Stimulated activated CD4-positive, alpha-beta T cell treated with anti-CD3 and anti-CD28 coated beads, TNF-alpha, amount 100 ng/mL, for 1 hour (primary cell): ENCODE data around the gene CELSR2.
A peak's percentile ranks its signal among the peaks of the same experiment; 100 is the strongest.
"Not testable (repeated sequence)": the region's sequence is repeated elsewhere in the genome, so short reads cannot be mapped to it uniquely, and the experiment has no call there.

ENCODE experiments used
- DNase-seq, 3 donors: peaks; one replicate each; pipeline ENCODE4 v3.0.0-alpha.2; 2020; ENCODE audit warnings: low read depth in 3 of 3, low spot score in 1 of 3

CELSR2 gene, protein sequence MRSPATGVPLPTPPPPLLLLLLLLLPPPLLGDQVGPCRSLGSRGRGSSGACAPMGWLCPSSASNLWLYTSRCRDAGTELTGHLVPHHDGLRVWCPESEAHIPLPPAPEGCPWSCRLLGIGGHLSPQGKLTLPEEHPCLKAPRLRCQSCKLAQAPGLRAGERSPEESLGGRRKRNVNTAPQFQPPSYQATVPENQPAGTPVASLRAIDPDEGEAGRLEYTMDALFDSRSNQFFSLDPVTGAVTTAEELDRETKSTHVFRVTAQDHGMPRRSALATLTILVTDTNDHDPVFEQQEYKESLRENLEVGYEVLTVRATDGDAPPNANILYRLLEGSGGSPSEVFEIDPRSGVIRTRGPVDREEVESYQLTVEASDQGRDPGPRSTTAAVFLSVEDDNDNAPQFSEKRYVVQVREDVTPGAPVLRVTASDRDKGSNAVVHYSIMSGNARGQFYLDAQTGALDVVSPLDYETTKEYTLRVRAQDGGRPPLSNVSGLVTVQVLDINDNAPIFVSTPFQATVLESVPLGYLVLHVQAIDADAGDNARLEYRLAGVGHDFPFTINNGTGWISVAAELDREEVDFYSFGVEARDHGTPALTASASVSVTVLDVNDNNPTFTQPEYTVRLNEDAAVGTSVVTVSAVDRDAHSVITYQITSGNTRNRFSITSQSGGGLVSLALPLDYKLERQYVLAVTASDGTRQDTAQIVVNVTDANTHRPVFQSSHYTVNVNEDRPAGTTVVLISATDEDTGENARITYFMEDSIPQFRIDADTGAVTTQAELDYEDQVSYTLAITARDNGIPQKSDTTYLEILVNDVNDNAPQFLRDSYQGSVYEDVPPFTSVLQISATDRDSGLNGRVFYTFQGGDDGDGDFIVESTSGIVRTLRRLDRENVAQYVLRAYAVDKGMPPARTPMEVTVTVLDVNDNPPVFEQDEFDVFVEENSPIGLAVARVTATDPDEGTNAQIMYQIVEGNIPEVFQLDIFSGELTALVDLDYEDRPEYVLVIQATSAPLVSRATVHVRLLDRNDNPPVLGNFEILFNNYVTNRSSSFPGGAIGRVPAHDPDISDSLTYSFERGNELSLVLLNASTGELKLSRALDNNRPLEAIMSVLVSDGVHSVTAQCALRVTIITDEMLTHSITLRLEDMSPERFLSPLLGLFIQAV (N-terminal part only)

GRCh38 chr1:109248797-109249629 lies at the start of gene CELSR2:
TSS of gene CELSR2 (plus strand) at chr1:109249539. CDS start at chr1:109250080, 541 bp downstream.
- peak in 1 of 3 donors; percentile 39 for DNase-seq

- no peak for DNase-seq
These were observed 49.6 kb upstream of the CELSR2 start for GRCh38 chr1:109199710-109200109.

- peak in 1 of 3 donors; percentile 44 for DNase-seq
These were observed 48.1 kb upstream of the CELSR2 start for GRCh38 chr1:109201123-109201703.

DNA sequence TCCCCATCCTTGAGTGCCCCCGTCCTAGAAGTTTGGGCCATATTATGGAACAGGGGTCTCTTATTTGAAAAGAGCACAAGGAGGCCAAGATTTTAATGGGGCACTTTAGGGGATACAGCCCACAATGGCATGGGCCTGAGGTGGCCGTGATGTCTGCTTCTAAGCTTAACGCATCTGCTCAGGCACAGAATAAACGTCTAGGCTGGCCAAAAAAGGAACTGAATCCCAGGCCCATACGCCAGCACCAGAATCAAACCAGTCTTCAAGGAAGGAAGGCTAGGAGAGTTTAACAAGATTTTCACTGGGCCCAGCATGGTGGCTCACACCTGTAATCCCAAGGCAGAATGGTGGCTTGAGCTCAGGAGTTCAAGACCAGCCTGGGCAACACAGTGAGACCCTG lies 44.9 kb upstream of the CELSR2 start:
- no peak for DNase-seq

DNA sequence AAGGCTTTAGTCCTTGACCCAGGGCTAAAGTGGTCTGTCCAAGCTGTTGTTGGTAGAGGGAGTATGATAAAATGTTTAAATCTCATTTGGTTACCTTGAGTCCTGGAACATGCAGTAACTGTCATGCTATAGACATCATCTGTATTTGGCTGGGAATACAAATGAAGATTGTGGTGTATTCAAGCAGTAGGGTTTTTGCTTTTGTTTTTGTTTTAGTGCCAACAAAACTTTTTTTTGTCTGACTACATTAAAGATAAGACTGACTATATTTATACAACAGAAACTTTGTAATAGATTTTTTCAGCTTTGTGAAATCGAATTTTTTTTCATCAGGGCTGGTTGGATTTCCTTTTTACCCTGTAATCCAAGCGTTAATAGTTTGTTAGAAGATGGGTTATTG lies 43.0 kb upstream of the CELSR2 start:
- DNase-seq: no peak

DNA sequence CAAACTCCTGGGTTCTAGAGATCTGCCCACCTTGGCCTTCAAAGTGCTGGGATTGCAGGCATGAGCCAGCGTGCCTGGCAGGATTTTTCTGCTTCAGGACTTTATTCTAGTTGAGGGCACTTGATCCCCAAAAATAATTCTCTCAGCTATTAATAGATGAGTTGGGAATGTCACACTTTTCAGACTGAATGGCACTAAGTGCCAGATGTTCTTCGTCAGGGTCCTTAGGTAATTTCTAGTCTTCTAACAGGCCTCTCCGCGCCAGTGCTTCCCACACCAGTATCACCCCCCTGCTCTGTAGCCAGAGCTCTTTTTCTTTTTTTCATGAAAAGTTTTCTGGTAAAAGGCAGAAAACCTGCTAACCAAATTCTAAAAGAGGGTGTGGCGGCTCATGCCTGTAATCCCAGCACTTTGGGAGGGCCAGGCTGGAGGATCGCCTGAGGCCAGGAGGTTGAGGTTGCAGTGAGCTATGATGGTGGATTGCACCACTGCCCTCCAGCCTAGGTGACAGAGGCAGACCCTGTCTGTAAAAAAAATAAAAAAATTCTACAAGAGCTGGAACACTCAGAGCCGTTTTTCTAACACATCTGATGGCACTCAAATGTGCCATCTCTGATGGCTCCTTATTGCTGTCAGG lies 41.8 kb upstream of the CELSR2 start:
- no peak for DNase-seq

DNA sequence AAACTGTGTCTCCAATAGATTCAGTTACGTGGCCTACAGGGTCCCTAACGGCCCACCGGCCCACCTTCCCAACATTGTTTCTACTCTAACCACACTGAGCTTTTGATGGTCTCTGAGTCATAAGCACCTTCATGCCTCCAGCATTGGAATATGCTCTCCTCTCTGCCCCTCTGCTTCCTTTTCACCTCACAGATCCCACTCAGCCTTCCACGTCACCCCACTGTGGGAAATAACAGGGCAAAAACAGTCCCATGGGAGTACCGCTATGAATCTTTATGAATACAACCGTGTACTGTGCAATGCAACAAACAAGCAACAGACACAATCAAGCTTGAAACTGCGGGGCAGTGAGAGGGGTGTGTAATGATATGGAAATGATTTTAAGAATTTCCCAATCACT lies 40.9 kb upstream of the CELSR2 start:
- no peak for DNase-seq

- no peak for DNase-seq
These were observed 40.4 kb upstream of the CELSR2 start for GRCh38 chr1:109208836-109209463.

GRCh38 chr1:109210058-109210457 lies 39.3 kb upstream of the CELSR2 start:
- DNase-seq: no peak

DNA sequence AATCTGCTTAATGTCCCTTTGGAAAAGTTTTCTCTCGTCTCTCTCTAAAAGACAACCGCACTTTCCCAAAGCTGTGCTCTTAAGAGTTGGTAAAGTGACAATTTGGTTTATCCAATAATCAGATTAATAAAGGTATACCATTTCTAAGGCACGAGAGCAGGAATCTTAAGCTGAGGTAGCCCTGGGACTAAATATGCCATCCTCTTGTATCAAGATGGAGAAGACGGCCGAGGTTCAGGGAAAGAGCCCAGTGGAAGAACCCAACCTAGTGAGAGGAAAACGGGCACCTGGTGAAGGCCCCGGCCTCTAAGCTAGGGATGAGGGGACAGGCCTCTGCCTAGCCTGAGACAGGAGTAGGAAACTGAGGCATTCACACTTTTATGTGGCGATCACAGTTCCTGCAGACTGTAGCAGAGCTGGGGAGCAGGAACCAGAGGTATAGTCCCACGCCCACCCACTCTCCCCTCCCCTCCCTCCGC lies 36.0 kb upstream of the CELSR2 start:
- no peak for DNase-seq

- peak; percentile 68 to 85 (median 82) for DNase-seq
These were observed 35.3 kb upstream of the CELSR2 start, which contains the start of gene SARS1 for GRCh38 chr1:109213824-109214693. TSS of gene SARS1 (plus strand) at chr1:109213918. CDS start at chr1:109213993, 75 bp downstream.

DNA sequence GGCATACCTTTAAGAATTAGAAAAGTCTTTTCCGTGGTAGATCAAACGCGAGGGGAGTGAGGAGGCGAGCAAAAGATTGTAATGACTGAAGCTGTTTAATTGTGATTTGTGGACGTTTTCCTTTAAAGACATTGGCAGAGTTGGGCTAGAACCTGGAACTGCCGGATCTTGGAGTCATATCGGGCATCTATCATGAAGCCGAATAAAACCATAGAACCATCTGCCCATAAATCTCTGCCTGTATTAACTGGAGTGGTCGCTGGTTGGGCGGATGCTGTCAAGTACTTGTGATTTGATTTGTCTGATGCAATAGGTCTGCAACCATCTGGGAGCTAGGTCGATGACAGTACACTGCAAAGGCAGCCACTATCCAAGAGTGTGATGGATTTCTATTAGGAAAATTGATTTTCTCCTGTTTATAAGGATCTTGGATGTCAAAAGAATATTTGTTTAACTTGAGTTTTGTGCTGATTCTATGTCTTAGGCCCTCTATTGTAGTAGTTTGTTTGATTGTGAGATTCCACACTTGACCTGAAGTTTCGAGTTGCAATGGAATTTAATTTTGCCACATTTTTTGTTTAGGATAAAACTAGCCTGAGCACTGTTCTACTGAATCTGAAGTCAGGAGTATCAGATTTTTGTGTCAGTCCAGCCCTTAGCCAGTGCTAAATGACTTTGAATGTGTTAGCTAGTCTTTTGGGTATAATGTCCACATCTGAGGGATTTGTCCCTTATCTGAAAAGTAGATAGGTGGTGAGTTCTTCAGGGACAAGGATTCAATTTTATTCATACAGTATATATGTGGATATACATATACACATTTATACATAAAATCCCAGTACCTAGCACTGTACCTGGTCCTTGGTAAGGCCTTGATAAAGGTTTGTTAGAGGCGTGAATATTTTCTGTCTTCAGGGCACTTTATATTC lies 34.4 kb upstream of the CELSR2 start:
- DNase-seq: no peak

GRCh38 chr1:109216662-109217061 lies 32.7 kb upstream of the CELSR2 start:
- DNase-seq: no peak

DNA sequence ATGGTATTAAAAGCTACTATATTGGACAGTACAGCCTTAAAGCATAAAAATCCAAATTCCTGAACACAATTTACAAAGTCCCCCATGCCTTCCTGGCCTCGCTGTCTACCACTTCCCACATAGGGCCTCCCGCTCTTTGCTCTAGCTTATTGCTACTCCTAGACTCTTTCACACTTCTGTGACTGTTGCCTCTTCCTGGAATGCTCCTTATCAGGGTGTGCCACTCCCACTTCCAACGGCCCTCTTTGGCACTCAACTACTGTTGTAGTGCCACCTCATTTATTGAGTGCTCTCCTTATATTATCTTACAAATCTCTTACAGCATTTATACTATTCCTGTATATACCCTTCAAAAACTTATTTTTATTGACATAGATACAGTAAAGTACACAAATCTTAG lies 30.8 kb upstream of the CELSR2 start:
- no peak for DNase-seq

DNA sequence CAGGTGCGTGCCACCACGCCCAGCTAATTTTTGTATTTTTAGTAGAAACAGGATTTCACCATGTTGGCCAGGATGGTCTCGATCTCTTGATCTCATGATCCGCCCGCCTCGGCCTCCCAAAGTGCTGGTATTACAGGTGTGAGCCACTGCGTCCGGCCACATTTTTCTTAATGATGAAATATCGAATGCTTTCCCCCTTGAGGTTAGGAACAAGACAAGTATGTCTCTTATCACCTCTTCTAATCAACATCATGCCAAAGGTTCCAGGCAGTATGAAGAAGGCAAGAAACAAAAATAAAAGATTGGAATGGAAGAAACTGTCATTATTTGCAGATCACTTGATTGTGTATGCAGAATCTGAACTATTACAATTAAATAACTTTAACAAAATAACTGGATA lies 28.1 kb upstream of the CELSR2 start:
- DNase-seq: not testable (repeated sequence)

- DNase-seq: no peak
These were observed 24.0 kb upstream of the CELSR2 start for GRCh38 chr1:109225308-109225707.
